Immature natural killer cell (primary cell): ENCODE measurements around the gene PSMC5. TPM values are rescaled to one million over a fixed set of nuclear protein-coding genes. Genes with fewer than 3 reads are reported as not detected.
A peak's percentile ranks its signal among the peaks of the same experiment; 100 is the strongest.
"Not testable (repeated sequence)": the region's sequence is repeated elsewhere in the genome, so short reads cannot be mapped to it uniquely, and the experiment has no call there.

Experiments
- DNase-seq, 3 donors: peaks; one replicate each; pipeline ENCODE4 v3.0.0; 2022; ENCODE audit warnings: mixed read lengths in 1 of 3
- H3K27ac Mint-ChIP-seq, 6 donors: one replicate each; pipeline ENCODE4 v1.8.0; 2020; ENCODE audit warnings: mixed read lengths in 6 of 6, mild to moderate bottlenecking in 5 of 6, inconsistent platforms in 4 of 6, moderate library complexity in 3 of 6
- H3K27me3 Mint-ChIP-seq, 3 donors: one replicate each; pipeline ENCODE4 v1.8.0; 2020 to 2021; ENCODE audit warnings: low read depth in 3 of 3, mild to moderate bottlenecking in 3 of 3, mixed read lengths in 3 of 3, moderate library complexity in 3 of 3, inconsistent platforms in 1 of 3
- H3K36me3 Mint-ChIP-seq, 3 donors: one replicate each; pipeline ENCODE4 v1.8.0; 2020; ENCODE audit warnings: mixed read lengths in 3 of 3, inconsistent platforms in 2 of 3, mild to moderate bottlenecking in 2 of 3
- H3K4me1 Mint-ChIP-seq, 2 donors: one replicate each; pipeline ENCODE4 v1.8.0; 2020; ENCODE audit warnings: inconsistent platforms in 2 of 2, mild to moderate bottlenecking in 2 of 2, mixed read lengths in 2 of 2, moderate library complexity in 1 of 2
- H3K4me3 Mint-ChIP-seq, 5 donors: one replicate each; pipeline ENCODE4 v1.8.0; 2020; ENCODE audit warnings: mild to moderate bottlenecking in 5 of 5, mixed read lengths in 5 of 5, inconsistent platforms in 3 of 5, moderate library complexity in 3 of 5
- H3K9me3 Mint-ChIP-seq, 6 donors: one replicate each; pipeline ENCODE4 v1.8.0; 2020; ENCODE audit warnings: mild to moderate bottlenecking in 6 of 6, mixed read lengths in 6 of 6, inconsistent platforms in 4 of 6, moderate library complexity in 3 of 6
- polyA plus RNA-seq, 3 donors: library from polyadenylated mRNA; unstranded; fragments of 300-500 nt; fragmentation: Illumina TruSeq; gene quantifications; one replicate each; pipeline ENCODE4 v1.2.3, GENCODE V29; 2021

The PSMC5 gene
- polyA plus RNA-seq, 3 donors from 2014 or later = 130 to 222 (median 148) TPM

GRCh38 chr17:63847525-63848249 lies 20.5 kb downstream of the PSMC5 start:
- no peaks in the 10 kb centered on the region for H3K36me3 Mint-ChIP-seq
- H3K9me3 Mint-ChIP-seq = peaks cover 0 to 2% (median 0%) of the 10 kb centered on the region in 6 donors
- no peak for DNase-seq
- H3K4me1 Mint-ChIP-seq = peaks cover 26 to 27% of the 10 kb centered on the region in 2 donors
- H3K4me3 Mint-ChIP-seq = peak overlapping the region; percentile 56 to 91 (median 83)
- H3K27me3 Mint-ChIP-seq = peaks cover 4 to 10% (median 7%) of the 10 kb centered on the region in 3 donors
- H3K27ac Mint-ChIP-seq = peak overlapping the region in 5 of 6 donors; percentile 80 to 90 (median 81)

DNA sequence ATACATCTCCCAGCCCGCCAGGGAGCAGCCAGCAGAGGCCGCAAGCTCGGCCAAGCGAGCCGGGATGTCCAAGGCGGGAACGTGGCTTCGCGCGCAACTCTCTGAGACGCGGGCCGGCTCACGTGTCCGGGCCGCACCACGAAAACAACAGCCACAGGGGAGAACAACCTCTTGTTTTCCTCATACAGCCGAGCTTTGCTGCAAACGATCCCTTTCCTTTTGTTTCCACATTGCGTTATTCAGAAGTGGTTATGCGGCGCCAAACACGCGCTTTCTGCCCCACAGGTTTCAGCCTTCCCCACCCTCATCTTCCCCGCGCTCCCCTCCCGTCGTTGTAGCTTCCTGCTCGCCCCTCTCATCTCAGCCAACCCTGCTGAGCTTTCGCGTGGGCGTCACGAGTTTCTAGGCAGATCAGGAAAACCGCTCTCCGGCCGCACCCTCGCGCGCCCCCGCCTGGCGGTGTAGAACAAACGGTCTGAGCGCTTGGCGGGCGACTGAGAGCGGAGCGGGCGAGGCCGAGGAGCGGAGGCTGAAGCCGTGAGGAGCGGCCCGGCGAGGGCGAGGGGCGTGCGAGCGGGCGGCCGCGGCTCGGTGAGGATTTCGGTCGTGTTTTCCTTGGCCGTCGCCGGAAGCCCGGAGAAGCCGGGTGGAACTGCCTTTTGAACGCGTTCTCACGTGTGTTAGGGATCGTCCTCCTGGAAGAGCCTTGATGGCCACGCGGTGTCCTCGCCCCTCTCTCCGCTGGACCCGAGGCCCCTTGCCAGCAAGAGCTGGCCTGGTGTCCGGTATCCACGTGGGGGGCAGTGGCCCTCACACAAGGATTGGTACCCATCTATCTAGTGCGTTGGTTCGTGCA lies 21.8 kb downstream of the PSMC5 start:
- H3K27ac Mint-ChIP-seq = peak overlapping the region; percentile 90 to 97 (median 96)
- peak overlapping the region; percentile 77 to 91 (median 88) for H3K4me3 Mint-ChIP-seq
- no peaks in the 10 kb centered on the region for H3K36me3 Mint-ChIP-seq
- H3K27me3 Mint-ChIP-seq = peaks cover 4 to 7% (median 5%) of the 10 kb centered on the region in 3 donors
- peak; percentile 93 to 95 (median 94) for DNase-seq
- H3K4me1 Mint-ChIP-seq = peaks cover 19% of the 10 kb centered on the region in 2 donors
- H3K9me3 Mint-ChIP-seq = peaks cover 0 to 2% (median 0%) of the 10 kb centered on the region in 6 donors

DNA sequence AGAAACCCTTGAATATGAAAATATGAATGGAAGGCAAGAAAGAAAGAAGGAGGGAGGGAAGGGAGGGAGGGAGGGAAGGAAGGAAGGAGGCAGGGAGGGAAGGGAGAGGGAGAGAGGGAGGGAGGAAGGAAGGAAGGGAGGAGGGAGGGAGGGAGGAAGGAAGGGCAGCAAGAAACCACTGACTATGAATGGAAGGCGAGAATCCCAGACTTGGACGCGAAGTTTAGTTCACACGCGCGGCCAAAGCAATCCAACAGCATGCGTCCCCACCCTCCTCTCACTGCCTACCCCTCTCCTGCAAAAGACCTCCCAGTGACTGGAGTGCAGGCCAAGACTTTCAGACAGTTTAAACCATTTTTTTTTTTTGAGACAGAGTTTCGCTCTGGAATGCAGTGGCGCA lies 23.2 kb downstream of the PSMC5 start:
- Mint-ChIP-seq H3K27me3 (peaks cover 4 to 7% (median 5%) of the 10 kb centered on the region in 3 donors), H3K9me3 (peaks cover 0 to 2% (median 0%) of the 10 kb centered on the region in 6 donors), H3K36me3 (no peaks in the 10 kb centered on the region), H3K4me1 (peaks cover 15 to 16% of the 10 kb centered on the region in 2 donors), H3K27ac (no peak overlapping the region), H3K4me3 (peak overlapping the region in 1 of 5 donors; percentile 38)
- DNase-seq = no peak

DNA sequence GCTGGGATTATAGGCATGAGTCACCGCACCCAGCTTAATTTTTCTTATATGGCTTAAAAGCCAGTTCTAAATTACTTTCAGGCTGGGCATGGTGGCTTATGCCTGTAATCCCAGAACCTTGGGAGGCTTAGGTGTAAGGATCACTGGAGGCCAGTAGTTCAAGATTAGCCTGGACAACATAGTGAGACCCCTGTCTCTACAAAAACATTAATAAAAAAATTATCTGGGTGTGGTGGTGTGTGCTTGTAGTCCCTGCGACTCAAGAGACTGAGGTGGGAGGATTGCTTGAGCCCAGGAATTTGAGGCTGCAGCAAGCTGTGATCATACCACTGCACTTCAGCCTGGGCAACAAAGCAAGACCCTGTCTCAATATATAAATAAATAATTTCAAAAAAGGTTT lies 26.0 kb downstream of the PSMC5 start:
- no peak for DNase-seq
- Mint-ChIP-seq H3K9me3 (peaks cover 0 to 2% (median 0%) of the 10 kb centered on the region in 6 donors), H3K4me3 (no peak overlapping the region), H3K4me1 (peaks cover 8 to 9% of the 10 kb centered on the region in 2 donors), H3K27ac (peak overlapping the region in 1 of 6 donors; percentile 17), H3K27me3 (peaks cover 3 to 4% (median 3%) of the 10 kb centered on the region in 3 donors), H3K36me3 (no peaks in the 10 kb centered on the region)

DNA sequence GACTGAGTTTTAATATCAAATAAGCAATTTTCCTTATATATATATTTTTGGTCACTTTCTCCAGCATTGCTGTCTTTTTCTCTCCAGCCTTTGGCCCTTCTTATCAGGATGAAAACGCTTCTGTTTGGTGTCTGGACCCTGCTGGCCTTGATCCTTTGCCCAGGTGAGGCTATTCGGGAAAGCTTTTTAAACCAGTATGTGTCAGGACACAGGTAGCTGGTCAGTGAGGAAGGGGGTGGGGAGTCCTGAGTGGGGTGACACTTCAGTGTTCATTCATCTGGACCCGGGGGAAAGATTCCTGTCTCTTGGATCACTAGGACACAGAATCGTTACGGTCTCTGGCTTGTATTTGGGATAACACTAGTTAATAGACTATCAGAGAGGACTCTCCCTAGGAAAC lies 27.5 kb downstream of the PSMC5 start:
- Mint-ChIP-seq H3K27me3 (no peaks in the 10 kb centered on the region), H3K9me3 (no peaks in the 10 kb centered on the region), H3K4me1 (no peaks in the 10 kb centered on the region), H3K27ac (no peak overlapping the region), H3K4me3 (no peak overlapping the region), H3K36me3 (no peaks in the 10 kb centered on the region)
- no peak for DNase-seq

DNA sequence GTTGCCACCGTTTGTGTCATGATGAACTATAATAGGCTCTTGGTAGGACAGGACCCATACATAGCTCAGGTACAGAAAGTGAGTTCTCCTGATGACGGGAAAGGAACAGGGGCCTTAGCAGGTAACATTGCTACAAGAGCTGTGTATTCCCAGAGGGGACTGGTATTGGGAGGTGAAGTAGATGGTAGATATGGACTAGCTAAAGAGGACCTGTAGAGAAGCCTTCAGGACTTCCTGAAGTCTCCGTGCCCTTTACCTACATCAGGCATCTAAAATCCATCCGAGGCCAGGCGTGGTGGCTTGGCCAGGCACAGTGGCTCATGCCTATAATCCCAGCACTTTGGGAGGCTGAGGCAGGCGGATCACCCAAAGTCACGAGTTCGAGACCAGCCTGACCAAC lies 28.0 kb downstream of the PSMC5 start:
- DNase-seq = no peak
- Mint-ChIP-seq H3K9me3 (no peaks in the 10 kb centered on the region), H3K36me3 (no peaks in the 10 kb centered on the region), H3K27me3 (no peaks in the 10 kb centered on the region), H3K27ac (no peak overlapping the region), H3K4me3 (no peak overlapping the region), H3K4me1 (no peaks in the 10 kb centered on the region)

GRCh38 chr17:63856425-63856824 lies 29.2 kb downstream of the PSMC5 start:
- not testable (repeated sequence) for H3K4me1 Mint-ChIP-seq, DNase-seq, H3K9me3 Mint-ChIP-seq, H3K27ac Mint-ChIP-seq, H3K36me3 Mint-ChIP-seq, H3K4me3 Mint-ChIP-seq, H3K27me3 Mint-ChIP-seq

- H3K4me1 Mint-ChIP-seq = no peaks in the 10 kb centered on the region
- H3K4me3 Mint-ChIP-seq = no peak overlapping the region
- H3K27ac Mint-ChIP-seq = no peak overlapping the region
- H3K9me3 Mint-ChIP-seq = no peaks in the 10 kb centered on the region
- H3K27me3 Mint-ChIP-seq = no peaks in the 10 kb centered on the region
- no peaks in the 10 kb centered on the region for H3K36me3 Mint-ChIP-seq
- DNase-seq = no peak
These were observed 32.0 kb downstream of the PSMC5 start for GRCh38 chr17:63859257-63859656.

- not testable (repeated sequence) for H3K27ac Mint-ChIP-seq, H3K27me3 Mint-ChIP-seq, H3K9me3 Mint-ChIP-seq, DNase-seq, H3K4me1 Mint-ChIP-seq, H3K36me3 Mint-ChIP-seq, H3K4me3 Mint-ChIP-seq
These were observed 39.4 kb downstream of the PSMC5 start for GRCh38 chr17:63866625-63867024.

- not testable (repeated sequence) for H3K4me3 Mint-ChIP-seq, H3K36me3 Mint-ChIP-seq, H3K9me3 Mint-ChIP-seq, DNase-seq, H3K27me3 Mint-ChIP-seq, H3K4me1 Mint-ChIP-seq, H3K27ac Mint-ChIP-seq
These were observed 42.5 kb downstream of the PSMC5 start for GRCh38 chr17:63869491-63870291.

DNA sequence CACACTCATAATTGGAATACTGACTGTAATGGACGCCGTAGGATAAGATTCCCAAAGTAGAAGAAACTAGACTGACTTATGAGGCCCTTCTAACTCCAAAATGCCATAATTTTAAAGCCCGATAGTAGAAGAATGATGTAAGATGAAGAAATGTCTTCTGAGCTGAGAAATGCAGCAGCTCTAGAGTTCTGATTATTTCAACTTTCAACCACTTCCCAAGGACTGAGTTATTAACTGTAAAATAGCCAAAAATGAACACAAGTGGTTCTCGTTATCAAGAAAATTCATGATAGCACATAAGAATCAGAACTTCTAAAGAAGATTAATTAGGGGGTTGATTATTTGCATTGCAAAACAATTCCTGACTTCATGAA lies 43.0 kb downstream of the PSMC5 start:
- H3K4me3 Mint-ChIP-seq, H3K27me3 Mint-ChIP-seq, H3K27ac Mint-ChIP-seq, DNase-seq, H3K36me3 Mint-ChIP-seq, H3K4me1 Mint-ChIP-seq, H3K9me3 Mint-ChIP-seq: not testable (repeated sequence)

DNA sequence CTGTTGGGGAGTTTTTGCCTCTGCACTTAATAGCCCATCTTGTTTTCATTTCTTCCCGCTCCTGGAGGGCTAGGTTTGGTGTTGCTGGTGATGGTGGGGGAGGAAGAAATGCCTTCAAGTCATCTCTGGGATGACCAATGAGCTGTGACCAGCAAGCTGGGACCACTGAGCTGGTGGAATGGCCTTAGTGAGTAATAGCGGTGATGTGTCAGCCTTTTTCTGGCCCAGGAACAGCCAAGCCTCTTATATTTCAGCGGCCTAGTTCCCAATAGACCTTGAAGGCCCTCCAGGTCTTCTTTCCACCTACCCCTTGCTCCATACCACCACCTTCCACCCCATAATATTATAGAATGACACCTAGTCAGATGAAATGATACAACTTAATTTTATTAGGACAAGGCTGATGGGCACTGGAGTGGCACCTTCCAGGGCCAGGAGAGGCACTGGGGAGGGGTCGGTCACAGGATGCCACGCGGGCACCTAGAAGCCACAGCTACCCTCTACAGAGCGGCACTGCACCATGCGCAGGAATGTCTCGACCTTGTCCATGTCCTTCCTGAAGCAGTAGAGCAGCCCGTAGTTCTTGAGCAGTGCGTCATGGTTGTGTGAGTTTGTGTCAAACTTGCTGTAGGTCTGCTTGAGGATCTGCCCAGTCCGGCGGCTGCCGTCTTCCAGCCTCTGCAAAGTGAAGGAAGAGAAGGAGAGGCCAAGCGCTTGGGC lies 44.6 kb downstream of the PSMC5 start:
- not testable (repeated sequence) for H3K4me1 Mint-ChIP-seq, DNase-seq, H3K4me3 Mint-ChIP-seq, H3K27me3 Mint-ChIP-seq, H3K27ac Mint-ChIP-seq, H3K36me3 Mint-ChIP-seq, H3K9me3 Mint-ChIP-seq

- H3K4me1 Mint-ChIP-seq = not testable (repeated sequence)
These were observed 46.3 kb downstream of the PSMC5 start, which contains the start of gene CSH2 for GRCh38 chr17:63873577-63873976. Gene CSH2 (minus strand): TSS chr17:63873677. CDS start chr17:63873614, 63 bp downstream.

More at GRCh38 chr17:63873577-63873976, 46.3 kb downstream of the PSMC5 start, which contains the start of gene CSH2:
- H3K27ac Mint-ChIP-seq, H3K9me3 Mint-ChIP-seq, H3K27me3 Mint-ChIP-seq, H3K36me3 Mint-ChIP-seq, H3K4me3 Mint-ChIP-seq, DNase-seq: not testable (repeated sequence)
